NT2/D1 (cell line): ENCODE data around the gene ARHGAP22.

Experiments
- SUZ12 ChIP-seq: IDR thresholded peaks from 2 replicates; pipeline ENCODE4 v1.6.1; 2011; ENCODE audit not compliant: insufficient read length, insufficient read depth; ENCODE audit errors: extremely low read depth
- YY1 ChIP-seq: IDR thresholded peaks from 2 replicates; pipeline ENCODE4 v1.6.1; 2011; ENCODE audit not compliant: insufficient read length, insufficient read depth
- ZNF274 ChIP-seq: IDR thresholded peaks from 2 replicates; pipeline ENCODE4 v1.6.1; 2011; ENCODE audit warnings: mild to moderate bottlenecking, low read depth, low read length

GRCh38 chr10:48417374-48417773 is 187.5 kb downstream of the ARHGAP22 start:
- no peak for TF ChIP-seq YY1
- no peak for TF ChIP-seq ZNF274
- no peak for TF ChIP-seq SUZ12
